BJ (cell line): ENCODE data around the gene BRWD1. TPM values are rescaled to one million over a fixed set of nuclear protein-coding genes. Genes with fewer than 3 reads are reported as not detected.
"Not testable (repeated sequence)": the region's sequence is repeated elsewhere in the genome, so short reads cannot be mapped to it uniquely, and the experiment has no call there.

ENCODE experiments used
- CTCF ChIA-PET: fragments of 350-600 bp; formaldehyde crosslinking; extraction: SDS; loops from one replicate; lab custom pipeline; 2021; ENCODE audit warnings: antibody characterized with exemption, inconsistent platforms; lab: Yijun Ruan, JAX
- POLR2A ChIA-PET: fragments of 300-600 bp; sonication (Branson Sonifier 250); formaldehyde crosslinking; extraction: SDS; loops from one replicate; lab custom pipeline; 2021; ENCODE audit warnings: antibody characterized with exemption; lab: Charles Lee
- DNase-seq: peaks from one replicate; pipeline ENCODE4 v3.0.0-alpha.2; 2011; ENCODE audit warnings: low read depth
- H3K27me3 ChIP-seq: 2 replicates; pipeline ENCODE4 v1.6.0; 2011; ENCODE audit warnings: low read length; ENCODE audit not compliant: control insufficient read depth, insufficient read depth
- H3K36me3 ChIP-seq: 2 replicates; pipeline ENCODE4 v1.5.1; 2011; ENCODE audit warnings: low read length; ENCODE audit not compliant: control insufficient read depth, insufficient read depth
- H3K4me3 ChIP-seq: 2 replicates; pipeline ENCODE4 v1.5.1; 2011; ENCODE audit warnings: low read depth, mild to moderate bottlenecking, control low read depth, low read length
- polyA plus RNA-seq: library from polyadenylated mRNA; depleted of rRNA; stranded (reverse); fragments of >200 nt; gene quantifications from 2 replicates; pipeline ENCODE4 v1.2.3, GENCODE V29; 2011
- TF ChIP-seq, protein P1 (sequence below): IDR thresholded peaks from 2 replicates; pipeline ENCODE4 v1.5.1; 2011; ENCODE audit warnings: low read depth, mild to moderate bottlenecking, control low read depth, inconsistent platforms, low read length, moderate library complexity; ENCODE audit not compliant: insufficient read depth

The BRWD1 gene
- polyA plus RNA-seq, 1 experiment = 5.9 TPM

DNA sequence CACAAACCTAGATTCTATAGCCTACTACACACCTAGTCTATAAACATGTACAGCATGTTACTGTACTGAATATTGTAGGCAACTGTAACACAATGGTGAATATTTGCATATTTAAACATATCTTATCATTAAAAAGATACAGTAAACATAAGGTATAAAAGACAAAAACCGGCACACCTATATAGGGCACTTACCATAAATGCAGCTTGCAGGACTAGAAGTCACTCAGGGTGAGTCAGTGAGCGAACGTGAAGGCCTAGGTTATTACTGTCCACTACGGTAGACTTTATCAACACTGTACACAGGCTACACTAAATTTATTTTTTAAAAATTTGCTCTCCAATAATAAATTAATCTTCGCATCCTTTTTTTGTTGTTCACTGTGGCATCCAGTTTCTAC lies 143.5 kb downstream of the BRWD1 start:
- TF ChIP-seq, protein P1, sequence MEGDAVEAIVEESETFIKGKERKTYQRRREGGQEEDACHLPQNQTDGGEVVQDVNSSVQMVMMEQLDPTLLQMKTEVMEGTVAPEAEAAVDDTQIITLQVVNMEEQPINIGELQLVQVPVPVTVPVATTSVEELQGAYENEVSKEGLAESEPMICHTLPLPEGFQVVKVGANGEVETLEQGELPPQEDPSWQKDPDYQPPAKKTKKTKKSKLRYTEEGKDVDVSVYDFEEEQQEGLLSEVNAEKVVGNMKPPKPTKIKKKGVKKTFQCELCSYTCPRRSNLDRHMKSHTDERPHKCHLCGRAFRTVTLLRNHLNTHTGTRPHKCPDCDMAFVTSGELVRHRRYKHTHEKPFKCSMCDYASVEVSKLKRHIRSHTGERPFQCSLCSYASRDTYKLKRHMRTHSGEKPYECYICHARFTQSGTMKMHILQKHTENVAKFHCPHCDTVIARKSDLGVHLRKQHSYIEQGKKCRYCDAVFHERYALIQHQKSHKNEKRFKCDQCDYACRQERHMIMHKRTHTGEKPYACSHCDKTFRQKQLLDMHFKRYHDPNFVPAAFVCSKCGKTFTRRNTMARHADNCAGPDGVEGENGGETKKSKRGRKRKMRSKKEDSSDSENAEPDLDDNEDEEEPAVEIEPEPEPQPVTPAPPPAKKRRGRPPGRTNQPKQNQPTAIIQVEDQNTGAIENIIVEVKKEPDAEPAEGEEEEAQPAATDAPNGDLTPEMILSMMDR = no peak
- POLR2A ChIA-PET = no interaction called here
- Histone ChIP-seq H3K27me3 (no peaks in the 10 kb centered on the region), H3K36me3 (peaks cover 10% of the 10 kb centered on the region), H3K4me3 (no peak overlapping the region)
- no peak for DNase-seq
- CTCF ChIA-PET = no interaction called here

DNA sequence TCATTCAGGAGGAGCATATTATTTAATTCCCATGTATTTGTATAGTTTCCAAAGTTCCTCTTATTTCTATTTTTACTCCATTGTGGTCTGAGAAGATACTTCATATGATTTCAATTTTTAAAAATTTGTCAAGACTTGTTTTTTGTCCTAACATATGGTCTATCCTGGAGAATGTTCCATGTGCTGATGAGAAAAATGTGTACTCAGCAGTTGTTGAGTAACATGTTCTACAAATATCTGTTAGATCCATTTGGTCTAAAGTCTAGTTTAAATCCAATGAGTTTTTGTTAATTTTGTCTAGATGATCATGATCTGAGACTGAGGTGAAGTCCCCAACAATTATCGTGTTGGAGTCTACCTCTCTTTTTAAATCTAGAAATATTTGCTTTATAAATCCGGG lies 144.6 kb downstream of the BRWD1 start:
- H3K27me3 ChIP-seq = no peaks in the 10 kb centered on the region
- DNase-seq = no peak
- ChIA-PET CTCF (interaction anchor here (1.2 to 1.6 kb wide), 2 partner anchors 15 to 30 kb away, joined by 4 read pairs; no protein-coding TSS in a partner anchor), POLR2A (no interaction called here)
- no peak overlapping the region for H3K4me3 ChIP-seq
- TF ChIP-seq, protein P1 = no peak
- H3K36me3 ChIP-seq = peaks cover 8% of the 10 kb centered on the region

DNA sequence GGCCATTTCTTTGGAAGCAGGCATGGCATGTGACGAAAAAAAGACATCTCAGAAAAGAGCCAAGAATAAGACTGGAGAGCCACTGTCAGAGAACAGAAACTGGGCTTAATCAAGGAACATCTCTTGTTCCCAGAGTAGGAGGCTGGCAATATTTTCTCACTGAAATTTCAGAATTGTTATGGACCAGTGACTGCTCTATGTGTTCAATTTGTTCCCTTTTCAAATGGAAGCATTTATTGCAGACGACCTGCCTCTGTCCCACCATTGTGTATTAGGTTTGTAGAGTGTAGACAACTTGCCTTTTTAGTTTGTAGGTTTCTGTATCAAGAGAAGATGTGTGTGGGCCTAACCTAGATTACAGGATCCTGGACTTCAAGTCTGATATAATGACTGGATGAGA lies 148.9 kb downstream of the BRWD1 start:
- no peak for DNase-seq
- no peaks in the 10 kb centered on the region; the same call in 1 of the 2 replicates for H3K36me3 ChIP-seq
- no peaks in the 10 kb centered on the region for H3K27me3 ChIP-seq
- H3K4me3 ChIP-seq = no peak overlapping the region
- TF ChIP-seq, protein P1 = no peak
- ChIA-PET POLR2A (no interaction called here), CTCF (interaction anchor here (0.5 kb wide), 1 partner anchor 45 kb away, joined by 4 read pairs; no protein-coding TSS in a partner anchor)

DNA sequence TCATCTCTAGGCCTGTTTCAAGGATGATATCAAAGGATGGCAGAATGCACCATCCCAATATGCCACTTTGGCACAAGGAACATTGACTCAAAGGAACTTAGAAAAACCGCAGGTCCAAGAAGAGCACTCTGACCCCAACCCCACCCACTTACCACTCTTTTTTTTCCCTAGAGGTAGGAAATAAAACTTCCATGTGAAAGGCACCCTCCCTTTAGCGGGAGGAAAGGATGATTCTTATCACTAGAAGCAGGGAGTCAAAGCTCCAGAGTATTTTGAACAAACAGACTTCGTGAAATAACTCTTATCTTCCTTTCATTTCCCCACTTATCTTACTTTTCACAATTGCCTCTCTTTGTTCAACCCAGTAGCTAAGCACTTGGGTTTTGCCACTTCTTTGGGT lies 152.4 kb downstream of the BRWD1 start:
- ChIA-PET POLR2A (no interaction called here), CTCF (no interaction called here)
- Histone ChIP-seq H3K27me3 (no peaks in the 10 kb centered on the region), H3K36me3 (no peaks in the 10 kb centered on the region), H3K4me3 (no peak overlapping the region)
- no peak for DNase-seq
- TF ChIP-seq, protein P1 = no peak

DNA sequence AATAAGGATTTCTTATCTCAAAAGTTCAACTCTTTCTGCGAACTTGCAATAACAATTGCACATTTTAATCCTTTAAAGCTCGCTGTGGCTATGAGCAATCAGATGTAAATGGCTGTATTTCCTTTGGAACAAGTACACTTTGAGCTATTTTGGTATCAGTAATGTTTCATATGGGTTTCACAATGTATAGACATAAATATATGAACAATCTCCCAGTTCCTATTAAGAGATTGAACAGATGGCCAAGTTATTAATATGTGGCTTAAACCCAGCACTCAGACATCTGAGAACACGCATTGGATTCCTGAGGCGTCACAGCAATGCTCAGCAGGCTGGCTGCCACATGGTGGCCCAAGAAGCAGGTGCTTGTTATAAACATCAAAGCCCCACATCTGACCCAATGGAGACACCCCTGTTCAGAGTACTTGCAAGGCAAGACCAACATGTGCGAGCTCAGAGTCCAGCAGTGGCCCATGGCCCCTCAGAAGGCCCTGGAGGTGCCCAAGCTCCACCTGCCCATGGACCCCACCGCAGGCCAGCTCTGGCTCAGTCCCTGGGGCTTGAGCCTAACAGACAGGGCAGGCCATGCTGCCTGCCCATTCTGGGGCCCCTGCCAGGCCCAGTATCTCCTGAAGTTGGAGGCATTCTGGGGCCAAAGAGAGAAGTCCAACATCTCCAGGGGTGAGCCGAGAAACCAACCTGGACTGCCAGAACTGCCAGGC lies 153.9 kb downstream of the BRWD1 start:
- Histone ChIP-seq H3K27me3 (no peaks in the 10 kb centered on the region), H3K36me3 (no peaks in the 10 kb centered on the region), H3K4me3 (no peak overlapping the region)
- TF ChIP-seq, protein P1 = no peak
- ChIA-PET CTCF (interaction anchor here (1.3 kb wide), 1 partner anchor 285 kb away, joined by 4 read pairs; no protein-coding TSS in a partner anchor), POLR2A (no interaction called here)
- DNase-seq = no peak

DNA sequence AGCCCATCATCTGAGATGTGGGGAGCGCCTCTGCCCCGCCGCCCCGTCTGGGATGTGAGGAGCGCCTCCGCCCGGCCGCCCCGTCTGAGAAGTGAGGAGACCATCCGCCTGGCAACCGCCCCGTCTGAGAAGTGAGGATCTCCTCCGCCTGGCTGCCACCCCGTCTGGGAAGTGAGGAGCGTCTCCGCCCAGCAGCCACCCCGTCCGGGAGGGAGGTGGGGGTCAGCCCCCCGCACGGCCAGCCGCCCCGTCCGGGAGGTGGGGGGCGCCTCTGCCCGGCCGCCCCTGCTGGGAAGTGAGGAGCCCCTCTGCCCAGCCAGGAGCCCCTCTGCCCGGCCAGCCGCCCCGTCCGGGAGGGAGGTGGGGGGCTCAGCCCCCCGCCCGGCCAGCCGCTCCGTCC lies 156.2 kb downstream of the BRWD1 start:
- DNase-seq, H3K36me3 ChIP-seq, POLR2A ChIA-PET, H3K4me3 ChIP-seq, CTCF ChIA-PET, H3K27me3 ChIP-seq: not testable (repeated sequence)
